HT1080 (cell line): ENCODE data around the gene BCL3. TPM values are rescaled to one million over a fixed set of nuclear protein-coding genes. Genes with fewer than 3 reads are reported as not detected.
"Not testable (repeated sequence)": the region's sequence is repeated elsewhere in the genome, so short reads cannot be mapped to it uniquely, and the experiment has no call there.

Experiments used
- DNase-seq: peaks from one replicate; pipeline ENCODE4 v3.0.0-alpha.2; 2015; ENCODE audit warnings: low read depth
- total RNA-seq: library from RNA; depleted of rRNA; stranded (reverse); fragments of >200 nt; shearing (Covaris generic); gene quantifications from 2 replicates; pipeline ENCODE4 v1.2.3, GENCODE V29; 2014

BCL3 gene
- total RNA-seq, 1 experiment from 2014 or later: 4.0 TPM

DNA sequence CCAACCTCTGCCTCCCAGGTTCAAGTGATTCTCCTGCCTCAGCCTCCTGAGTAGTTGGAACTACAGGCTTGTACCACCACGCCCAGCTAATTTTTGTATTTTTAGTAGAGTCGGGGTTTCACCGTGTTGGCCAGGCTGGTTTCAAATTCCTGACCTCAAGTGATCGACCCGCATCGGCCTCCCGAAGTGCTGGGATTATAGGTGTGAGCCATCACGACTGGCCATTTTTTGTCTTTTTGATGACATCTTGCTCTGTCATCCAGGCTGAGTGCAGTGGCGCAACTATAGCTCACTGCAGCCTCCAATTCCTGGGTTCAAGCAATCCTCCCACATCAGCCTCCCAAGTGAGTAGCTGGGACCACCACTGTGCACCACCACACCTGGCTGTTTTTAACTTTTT lies 28.1 kb upstream of the BCL3 start:
- DNase-seq: not testable (repeated sequence)

GRCh38 chr19:44720945-44721344 lies 27.6 kb upstream of the BCL3 start:
- no peak for DNase-seq

- DNase-seq: not testable (repeated sequence)
Observed at GRCh38 chr19:44721369-44721768, 27.1 kb upstream of the BCL3 start.

GRCh38 chr19:44722131-44723121 lies 26.1 kb upstream of the BCL3 start:
- no peak for DNase-seq

DNA sequence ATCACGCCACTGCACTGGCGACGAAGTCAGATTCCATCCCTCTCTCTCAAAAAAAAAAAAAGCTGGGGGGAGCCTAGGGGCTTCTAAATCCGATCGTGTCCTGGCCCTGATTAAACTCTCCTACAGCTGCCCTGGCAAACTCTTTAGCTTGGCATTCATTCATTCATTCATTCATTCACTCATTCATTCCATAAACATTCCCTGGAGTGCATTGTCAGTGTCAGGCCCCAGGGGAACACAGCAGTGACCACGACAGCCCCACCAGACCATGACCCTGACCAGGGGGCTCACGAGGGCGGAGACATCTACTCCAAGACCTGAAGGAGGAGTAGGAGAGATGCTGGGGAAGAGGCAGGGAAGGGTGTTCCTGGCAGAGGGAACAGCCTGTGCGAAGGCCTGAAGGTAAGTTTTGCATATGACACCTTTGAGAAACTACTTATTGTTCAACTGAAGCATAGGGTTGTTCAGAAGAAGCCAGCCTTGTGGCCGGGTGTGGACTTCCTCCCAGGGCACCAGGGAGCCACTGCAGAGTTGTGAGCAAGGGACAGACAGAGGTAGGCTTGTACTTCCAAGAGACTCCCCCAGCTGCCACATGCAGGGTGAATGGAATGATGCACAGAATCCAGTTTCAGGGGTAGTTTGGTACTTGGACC lies 25.1 kb upstream of the BCL3 start:
- DNase-seq: no peak

DNA sequence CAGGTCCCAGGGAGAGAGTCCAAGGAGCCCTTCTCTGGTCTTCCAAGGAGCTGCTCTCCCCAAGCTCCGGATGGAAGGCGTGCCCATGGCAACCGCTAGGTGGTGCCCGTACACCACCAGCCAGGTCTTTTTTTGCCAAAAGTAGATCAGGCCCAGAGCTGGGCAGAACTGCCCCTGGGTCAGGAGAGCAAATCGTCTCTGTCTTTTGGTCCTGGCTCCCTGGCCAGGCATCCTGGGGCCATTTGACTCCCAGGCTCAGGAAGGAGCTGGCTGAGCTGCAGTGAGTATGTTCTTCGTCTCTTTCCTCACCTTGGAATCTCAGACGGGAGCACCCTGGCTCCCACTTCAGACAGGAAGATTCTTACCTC lies 24.6 kb upstream of the BCL3 start:
- DNase-seq: peak; percentile 81

GRCh38 chr19:44725251-44725650 lies 23.3 kb upstream of the BCL3 start:
- no peak for DNase-seq

DNA sequence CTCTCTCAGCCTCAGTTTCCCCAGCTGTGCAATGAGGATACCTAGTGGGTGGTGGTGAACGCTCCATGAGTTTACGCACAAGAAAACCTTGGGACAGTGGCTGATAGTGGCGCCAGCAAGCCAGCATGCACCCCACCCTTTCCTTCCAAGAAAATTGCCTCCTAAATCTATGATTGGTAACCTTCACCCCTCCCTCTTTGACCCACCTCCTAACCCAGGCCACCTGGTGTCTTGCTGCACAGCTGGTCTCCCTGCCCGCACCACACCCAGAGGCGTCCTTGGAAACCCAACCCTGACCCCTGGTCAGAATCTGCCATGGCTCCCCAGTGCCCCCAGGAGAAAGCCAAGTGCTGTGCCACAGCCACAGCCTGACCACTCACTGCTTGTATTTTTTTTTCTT lies 22.8 kb upstream of the BCL3 start:
- DNase-seq: no peak

GRCh38 chr19:44726465-44726864 lies 22.0 kb upstream of the BCL3 start:
- DNase-seq: no peak

GRCh38 chr19:44728178-44728577 lies 20.3 kb upstream of the BCL3 start:
- DNase-seq: no peak

GRCh38 chr19:44729516-44730033 lies 18.9 kb upstream of the BCL3 start:
- DNase-seq: no peak

DNA sequence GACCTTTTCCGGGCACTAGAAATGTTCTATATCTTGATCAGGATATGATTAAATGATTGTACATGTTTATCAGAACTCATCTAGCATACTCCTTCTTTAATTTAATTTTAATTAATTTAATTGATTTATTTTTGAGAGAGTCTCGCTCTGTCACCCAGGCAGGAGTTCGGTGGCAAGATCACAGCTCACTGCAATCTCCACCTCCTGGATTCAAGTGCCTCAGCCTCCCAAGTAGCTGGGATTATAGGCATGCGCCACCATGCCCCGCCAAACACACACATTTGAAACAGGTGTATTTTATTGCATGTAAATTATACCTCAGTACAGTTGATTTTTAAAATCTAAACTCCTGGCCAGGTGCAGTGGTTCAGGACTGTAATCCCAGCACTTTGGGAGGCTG lies 17.4 kb upstream of the BCL3 start:
- DNase-seq: no peak

DNA sequence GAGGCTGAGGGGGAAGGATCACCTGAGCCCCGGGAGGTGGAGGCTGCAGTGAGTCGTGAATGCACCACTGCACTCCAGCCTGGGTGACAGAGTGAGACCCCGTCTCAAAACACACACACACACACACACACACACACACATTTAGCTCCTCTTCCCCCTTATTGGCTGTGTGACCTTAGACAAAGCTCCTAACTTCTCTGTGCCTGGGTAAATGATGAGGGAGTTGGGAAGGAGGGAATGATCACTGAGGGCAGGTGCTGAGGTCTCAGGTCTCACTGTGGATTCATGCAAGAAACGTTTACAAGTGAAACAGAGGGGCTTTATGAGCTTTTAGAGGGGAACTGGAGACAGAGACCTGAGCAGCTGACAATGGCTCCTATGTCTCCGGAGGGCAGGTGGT lies 16.9 kb upstream of the BCL3 start:
- no peak for DNase-seq

DNA sequence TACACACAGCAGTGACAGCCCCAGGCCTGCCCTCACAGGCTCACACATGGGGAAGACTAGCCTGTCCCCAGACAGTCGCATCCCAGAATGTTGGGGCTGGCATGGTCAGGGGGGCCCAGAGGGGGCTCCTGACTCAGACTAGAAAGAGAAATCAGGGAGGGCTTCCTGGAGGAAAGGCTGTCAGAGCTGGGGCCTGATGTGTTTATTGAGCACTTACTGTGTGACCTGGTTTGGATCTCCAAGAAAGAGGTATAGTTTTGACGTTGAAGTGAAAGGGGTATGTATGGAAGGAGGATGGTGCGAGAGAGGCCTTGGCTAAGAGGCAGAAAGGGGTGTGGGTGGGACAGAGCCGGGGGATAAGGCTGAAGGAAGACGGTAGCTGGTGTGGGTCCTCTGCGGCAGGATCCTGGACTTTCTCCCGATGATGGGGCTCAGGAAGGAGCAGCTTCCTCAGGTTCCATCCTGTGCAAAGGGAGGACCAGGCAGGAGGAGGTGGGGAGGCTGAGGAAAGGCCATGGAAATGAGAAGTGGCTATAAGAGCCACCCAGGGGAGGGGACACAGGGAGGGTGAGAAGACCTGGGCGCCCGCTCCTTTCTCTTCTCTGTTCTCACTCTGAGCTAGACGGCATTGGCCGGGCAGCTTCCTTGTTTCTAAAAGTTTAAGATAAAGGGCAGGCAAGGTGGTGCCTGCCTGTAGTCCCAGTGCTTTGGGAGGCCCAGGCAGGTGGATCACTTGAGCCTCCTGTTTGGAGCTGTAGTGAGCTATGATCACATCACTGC lies 16.1 kb upstream of the BCL3 start:
- DNase-seq: no peak

GRCh38 chr19:44734357-44734756 lies 14.2 kb upstream of the BCL3 start:
- no peak for DNase-seq

- no peak for DNase-seq
Observed at GRCh38 chr19:44735011-44735410, 13.5 kb upstream of the BCL3 start.

DNA sequence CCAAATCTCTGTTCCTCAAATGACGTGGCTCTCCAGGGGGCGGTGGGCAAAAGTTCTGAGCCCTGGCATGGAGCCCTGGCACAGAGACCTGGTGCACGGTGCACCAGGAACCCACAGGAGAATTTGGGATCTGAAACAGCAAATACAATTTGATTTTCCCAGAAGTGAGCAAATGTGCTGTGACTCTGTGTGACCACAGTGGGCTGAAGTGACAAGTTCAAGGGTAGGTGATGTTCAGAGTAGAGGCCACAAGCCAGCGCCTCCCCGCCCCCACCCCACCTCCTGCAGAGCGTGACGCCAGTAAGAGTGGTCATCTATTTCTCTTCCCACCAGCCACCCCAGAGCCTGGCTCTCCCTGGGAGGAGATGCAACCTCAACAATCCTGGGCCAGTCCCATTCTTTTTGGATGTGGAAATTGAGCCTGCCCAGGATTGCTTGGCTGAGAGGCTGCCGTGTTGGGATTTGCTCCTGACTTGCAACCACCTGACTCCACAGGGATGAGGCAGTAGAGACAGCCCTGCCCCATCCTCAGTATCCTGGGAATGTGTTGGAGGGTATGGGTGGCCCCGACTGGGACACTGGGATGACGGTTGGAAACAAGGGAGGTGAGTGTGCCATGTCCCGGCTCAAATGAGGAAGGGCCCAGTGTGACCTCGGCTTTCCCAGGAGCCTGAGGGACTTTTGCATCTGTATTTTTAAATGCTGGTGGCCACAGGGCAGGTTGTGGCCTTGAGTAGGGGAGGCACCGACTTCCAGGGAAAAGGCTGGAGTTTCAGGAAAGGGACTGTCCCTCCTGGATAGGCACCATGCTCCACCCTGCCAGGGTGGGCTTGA lies 11.1 kb upstream of the BCL3 start:
- peak; percentile 28 for DNase-seq

DNA sequence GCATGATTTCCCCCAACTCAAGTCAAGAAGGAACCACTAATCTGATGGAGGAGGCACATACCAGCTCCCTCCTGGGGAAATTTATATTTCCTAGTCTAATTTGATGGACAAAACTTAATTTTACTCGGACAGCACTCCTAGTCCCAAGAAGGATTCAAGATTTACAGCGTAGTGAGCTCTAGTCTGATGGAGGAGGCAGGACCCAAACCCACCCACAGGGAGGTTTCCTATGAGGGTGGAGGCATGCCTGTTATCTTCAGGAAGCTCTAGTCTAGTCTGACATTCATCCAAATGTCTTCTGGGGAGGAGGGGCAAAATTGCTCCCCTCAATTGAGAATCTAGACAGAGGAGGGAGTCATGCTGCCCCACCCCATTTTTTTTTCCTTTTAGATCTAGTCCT lies 10.4 kb upstream of the BCL3 start:
- no peak for DNase-seq

DNA sequence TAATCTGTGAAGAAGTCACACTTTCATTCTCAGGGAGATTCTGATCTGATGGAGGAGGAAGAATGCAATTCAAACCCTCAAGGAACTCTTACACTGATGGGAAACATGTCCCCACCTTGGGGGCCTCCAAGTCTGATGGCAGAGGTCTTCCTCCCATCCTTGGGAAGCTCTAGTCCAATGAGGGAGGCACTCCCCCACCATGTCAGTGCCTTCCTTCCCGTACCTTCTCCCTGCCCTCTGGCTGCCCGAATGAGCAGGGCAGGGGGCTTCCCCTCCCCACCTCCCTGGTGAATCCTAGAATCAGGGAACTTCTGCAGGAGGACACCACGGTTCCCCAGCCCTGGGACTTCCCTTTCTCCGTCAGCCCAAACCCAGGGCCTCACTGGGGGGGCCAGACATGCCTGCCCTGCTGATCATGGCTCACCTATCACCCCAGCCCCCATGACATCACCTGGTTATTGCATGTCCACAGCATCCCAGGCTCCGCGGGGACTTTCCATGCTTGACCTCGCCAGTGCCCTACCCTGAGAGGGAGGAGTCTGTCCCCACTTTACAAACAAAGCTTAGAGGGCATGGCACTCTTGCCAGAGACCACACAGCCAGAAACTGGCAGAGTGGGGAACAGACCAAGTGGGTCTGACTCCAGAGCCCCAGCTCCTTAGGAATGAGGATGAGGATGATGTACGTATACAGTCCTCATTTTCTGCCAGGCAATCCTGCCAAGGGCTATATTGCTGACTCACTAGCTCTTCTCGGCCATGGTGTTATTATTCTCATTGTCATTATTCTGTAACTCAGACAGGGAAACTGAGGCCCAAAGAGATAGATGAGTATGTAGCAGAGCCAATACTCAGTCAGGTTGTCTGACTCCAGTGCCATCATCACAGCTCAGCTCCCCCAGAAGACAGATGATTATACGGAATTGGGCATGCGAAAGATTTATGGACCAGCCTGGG lies 9.6 kb upstream of the BCL3 start:
- DNase-seq: no peak
